ENCODE data around the gene LY6G5C. TPM values are rescaled to one million over a fixed set of nuclear protein-coding genes. Genes with fewer than 3 reads are reported as not detected.

Gene LY6G5C
- total and polyA plus RNA-seq, 2 experiments from 2014 or later, result 2.1 TPM; not detected in 1

- TF ChIP-seq EZH2 (IDR thresholded peaks at IDR 0.05; ENCODE audit: low read depth, unreplicated experiment) (no peak), ZNF331 (CRISPR knock-in tag; IDR thresholded peaks at IDR 0.05; ENCODE audit: low read depth) (no peak)
Observed at GRCh38 chr6:31706599-31706998, 25.7 kb upstream of the LY6G5C start, which contains the start of gene LY6G6F (continued).

DNA sequence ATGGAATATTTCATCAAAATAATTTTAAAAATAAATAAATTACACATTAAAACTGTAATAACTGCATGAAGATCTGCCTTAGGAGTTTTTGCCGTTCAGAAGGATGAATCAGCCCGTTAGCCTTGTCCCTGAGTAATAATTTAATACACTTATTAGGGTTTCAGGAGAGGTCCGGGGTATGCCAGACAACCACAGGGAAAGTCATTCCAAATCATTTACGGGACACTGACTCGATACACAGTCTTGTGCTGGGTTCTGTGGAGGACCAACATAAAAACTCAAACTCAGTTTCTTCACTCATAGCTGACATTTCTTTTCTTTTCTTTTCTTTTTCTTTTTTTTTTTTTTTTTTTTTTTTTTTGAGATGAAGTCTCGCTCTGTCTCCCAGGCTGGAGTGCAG, 25.1 kb upstream of the LY6G5C start:
- Mint-ChIP-seq H3K4me3 (no peak overlapping the region), H3K9me3 (no peaks in the 10 kb centered on the region), H3K4me1 (peaks cover 13% of the 10 kb centered on the region), H3K27me3 (ENCODE audit: insufficient read depth, low read depth, poor library complexity) (peaks cover 14% of the 10 kb centered on the region), H3K27ac (no peak overlapping the region), H3K36me3 (ENCODE audit: low read depth) (no peaks in the 10 kb centered on the region; the same call in 2 of the 3 replicates)
- H3K9me2 ChIP-seq (ENCODE audit: insufficient read depth), result no peaks in the 10 kb centered on the region
- H3K27me3 ChIP-seq (ENCODE audit: insufficient read depth), result no peaks in the 10 kb centered on the region
- no peaks in the 10 kb centered on the region for H3K36me3 ChIP-seq (ENCODE audit: insufficient read depth)
- DNase-seq (ENCODE audit: low spot score) (no peak), ATAC-seq (no peak)
- 0 out of 2 replicates have a peak, but pooled peaks cover 3% of the 10 kb centered on the region for H4K20me1 ChIP-seq (replicated peaks; ENCODE audit: insufficient read depth)
- peaks cover 13% of the 10 kb centered on the region; the same call in 1 of the 2 replicates for H3K79me2 ChIP-seq (replicated peaks; ENCODE audit: insufficient read depth)
- TF ChIP-seq, protein P1, sequence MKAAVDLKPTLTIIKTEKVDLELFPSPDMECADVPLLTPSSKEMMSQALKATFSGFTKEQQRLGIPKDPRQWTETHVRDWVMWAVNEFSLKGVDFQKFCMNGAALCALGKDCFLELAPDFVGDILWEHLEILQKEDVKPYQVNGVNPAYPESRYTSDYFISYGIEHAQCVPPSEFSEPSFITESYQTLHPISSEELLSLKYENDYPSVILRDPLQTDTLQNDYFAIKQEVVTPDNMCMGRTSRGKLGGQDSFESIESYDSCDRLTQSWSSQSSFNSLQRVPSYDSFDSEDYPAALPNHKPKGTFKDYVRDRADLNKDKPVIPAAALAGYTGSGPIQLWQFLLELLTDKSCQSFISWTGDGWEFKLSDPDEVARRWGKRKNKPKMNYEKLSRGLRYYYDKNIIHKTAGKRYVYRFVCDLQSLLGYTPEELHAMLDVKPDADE (IDR thresholded peaks at IDR 0.05), result no peak
- TF ChIP-seq EZH2phosphoT487 (IDR thresholded peaks at IDR 0.05; ENCODE audit: unreplicated experiment), result no peak
- no peak for TF ChIP-seq STAT1 (IDR thresholded peaks at IDR 0.05; ENCODE audit: unreplicated experiment)
- TF ChIP-seq POLR2AphosphoS5 (IDR thresholded peaks at IDR 0.05; ENCODE audit: low read depth), result no peak
- TF ChIP-seq CTCF (conservative IDR thresholded peaks at IDR 0.05; ENCODE audit: low read depth in 2 of 2), result no peak
- no peak for TF ChIP-seq JUNB (IDR thresholded peaks at IDR 0.05; ENCODE audit: unreplicated experiment)
- no peak for TF ChIP-seq ZNF331 (CRISPR knock-in tag; IDR thresholded peaks at IDR 0.05; ENCODE audit: low read depth)
- TF ChIP-seq CREB1 (CRISPR knock-in tag; IDR thresholded peaks at IDR 0.05; ENCODE audit: low read depth), result no peak
- TF ChIP-seq EZH2 (IDR thresholded peaks at IDR 0.05; ENCODE audit: low read depth, unreplicated experiment), result no peak
- TF ChIP-seq, protein P2, sequence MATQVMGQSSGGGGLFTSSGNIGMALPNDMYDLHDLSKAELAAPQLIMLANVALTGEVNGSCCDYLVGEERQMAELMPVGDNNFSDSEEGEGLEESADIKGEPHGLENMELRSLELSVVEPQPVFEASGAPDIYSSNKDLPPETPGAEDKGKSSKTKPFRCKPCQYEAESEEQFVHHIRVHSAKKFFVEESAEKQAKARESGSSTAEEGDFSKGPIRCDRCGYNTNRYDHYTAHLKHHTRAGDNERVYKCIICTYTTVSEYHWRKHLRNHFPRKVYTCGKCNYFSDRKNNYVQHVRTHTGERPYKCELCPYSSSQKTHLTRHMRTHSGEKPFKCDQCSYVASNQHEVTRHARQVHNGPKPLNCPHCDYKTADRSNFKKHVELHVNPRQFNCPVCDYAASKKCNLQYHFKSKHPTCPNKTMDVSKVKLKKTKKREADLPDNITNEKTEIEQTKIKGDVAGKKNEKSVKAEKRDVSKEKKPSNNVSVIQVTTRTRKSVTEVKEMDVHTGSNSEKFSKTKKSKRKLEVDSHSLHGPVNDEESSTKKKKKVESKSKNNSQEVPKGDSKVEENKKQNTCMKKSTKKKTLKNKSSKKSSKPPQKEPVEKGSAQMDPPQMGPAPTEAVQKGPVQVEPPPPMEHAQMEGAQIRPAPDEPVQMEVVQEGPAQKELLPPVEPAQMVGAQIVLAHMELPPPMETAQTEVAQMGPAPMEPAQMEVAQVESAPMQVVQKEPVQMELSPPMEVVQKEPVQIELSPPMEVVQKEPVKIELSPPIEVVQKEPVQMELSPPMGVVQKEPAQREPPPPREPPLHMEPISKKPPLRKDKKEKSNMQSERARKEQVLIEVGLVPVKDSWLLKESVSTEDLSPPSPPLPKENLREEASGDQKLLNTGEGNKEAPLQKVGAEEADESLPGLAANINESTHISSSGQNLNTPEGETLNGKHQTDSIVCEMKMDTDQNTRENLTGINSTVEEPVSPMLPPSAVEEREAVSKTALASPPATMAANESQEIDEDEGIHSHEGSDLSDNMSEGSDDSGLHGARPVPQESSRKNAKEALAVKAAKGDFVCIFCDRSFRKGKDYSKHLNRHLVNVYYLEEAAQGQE (IDR thresholded peaks at IDR 0.05; ENCODE audit: unreplicated experiment), result no peak
- no peak for TF ChIP-seq ZNF114 (CRISPR knock-in tag; IDR thresholded peaks at IDR 0.05)
- TF ChIP-seq, protein P3, sequence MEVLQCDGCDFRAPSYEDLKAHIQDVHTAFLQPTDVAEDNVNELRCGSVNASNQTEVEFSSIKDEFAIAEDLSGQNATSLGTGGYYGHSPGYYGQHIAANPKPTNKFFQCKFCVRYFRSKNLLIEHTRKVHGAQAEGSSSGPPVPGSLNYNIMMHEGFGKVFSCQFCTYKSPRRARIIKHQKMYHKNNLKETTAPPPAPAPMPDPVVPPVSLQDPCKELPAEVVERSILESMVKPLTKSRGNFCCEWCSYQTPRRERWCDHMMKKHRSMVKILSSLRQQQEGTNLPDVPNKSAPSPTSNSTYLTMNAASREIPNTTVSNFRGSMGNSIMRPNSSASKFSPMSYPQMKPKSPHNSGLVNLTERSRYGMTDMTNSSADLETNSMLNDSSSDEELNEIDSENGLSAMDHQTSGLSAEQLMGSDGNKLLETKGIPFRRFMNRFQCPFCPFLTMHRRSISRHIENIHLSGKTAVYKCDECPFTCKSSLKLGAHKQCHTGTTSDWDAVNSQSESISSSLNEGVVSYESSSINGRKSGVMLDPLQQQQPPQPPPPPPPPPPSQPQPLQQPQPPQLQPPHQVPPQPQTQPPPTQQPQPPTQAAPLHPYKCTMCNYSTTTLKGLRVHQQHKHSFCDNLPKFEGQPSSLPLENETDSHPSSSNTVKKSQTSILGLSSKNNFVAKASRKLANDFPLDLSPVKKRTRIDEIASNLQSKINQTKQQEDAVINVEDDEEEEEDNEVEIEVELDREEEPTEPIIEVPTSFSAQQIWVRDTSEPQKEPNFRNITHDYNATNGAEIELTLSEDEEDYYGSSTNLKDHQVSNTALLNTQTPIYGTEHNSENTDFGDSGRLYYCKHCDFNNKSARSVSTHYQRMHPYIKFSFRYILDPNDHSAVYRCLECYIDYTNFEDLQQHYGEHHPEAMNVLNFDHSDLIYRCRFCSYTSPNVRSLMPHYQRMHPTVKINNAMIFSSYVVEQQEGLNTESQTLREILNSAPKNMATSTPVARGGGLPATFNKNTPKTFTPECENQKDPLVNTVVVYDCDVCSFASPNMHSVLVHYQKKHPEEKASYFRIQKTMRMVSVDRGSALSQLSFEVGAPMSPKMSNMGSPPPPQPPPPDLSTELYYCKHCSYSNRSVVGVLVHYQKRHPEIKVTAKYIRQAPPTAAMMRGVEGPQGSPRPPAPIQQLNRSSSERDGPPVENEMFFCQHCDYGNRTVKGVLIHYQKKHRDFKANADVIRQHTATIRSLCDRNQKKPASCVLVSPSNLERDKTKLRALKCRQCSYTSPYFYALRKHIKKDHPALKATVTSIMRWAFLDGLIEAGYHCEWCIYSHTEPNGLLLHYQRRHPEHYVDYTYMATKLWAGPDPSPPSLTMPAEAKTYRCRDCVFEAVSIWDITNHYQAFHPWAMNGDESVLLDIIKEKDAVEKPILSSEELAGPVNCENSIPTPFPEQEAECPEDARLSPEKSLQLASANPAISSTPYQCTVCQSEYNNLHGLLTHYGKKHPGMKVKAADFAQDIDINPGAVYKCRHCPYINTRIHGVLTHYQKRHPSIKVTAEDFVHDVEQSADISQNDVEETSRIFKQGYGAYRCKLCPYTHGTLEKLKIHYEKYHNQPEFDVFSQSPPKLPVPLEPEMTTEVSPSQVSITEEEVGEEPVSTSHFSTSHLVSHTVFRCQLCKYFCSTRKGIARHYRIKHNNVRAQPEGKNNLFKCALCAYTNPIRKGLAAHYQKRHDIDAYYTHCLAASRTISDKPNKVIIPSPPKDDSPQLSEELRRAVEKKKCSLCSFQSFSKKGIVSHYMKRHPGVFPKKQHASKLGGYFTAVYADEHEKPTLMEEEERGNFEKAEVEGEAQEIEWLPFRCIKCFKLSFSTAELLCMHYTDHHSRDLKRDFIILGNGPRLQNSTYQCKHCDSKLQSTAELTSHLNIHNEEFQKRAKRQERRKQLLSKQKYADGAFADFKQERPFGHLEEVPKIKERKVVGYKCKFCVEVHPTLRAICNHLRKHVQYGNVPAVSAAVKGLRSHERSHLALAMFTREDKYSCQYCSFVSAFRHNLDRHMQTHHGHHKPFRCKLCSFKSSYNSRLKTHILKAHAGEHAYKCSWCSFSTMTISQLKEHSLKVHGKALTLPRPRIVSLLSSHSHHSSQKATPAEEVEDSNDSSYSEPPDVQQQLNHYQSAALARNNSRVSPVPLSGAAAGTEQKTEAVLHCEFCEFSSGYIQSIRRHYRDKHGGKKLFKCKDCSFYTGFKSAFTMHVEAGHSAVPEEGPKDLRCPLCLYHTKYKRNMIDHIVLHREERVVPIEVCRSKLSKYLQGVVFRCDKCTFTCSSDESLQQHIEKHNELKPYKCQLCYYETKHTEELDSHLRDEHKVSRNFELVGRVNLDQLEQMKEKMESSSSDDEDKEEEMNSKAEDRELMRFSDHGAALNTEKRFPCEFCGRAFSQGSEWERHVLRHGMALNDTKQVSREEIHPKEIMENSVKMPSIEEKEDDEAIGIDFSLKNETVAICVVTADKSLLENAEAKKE (CRISPR knock-in tag; IDR thresholded peaks at IDR 0.05), result no peak
- no peak for TF ChIP-seq NANOG (IDR thresholded peaks at IDR 0.05; ENCODE audit: borderline replicate concordance)
- no peak overlapping the region for H3K4me2 ChIP-seq
- peaks cover 5% of the 10 kb centered on the region; the same call in 1 of the 2 replicates for H3K4me1 ChIP-seq (ENCODE audit: insufficient read depth)
- H3F3A ChIP-seq (replicated peaks; ENCODE audit: low read depth), result peaks cover 3% of the 10 kb centered on the region; the same call in 1 of the 2 replicates
- H3K27ac ChIP-seq (ENCODE audit: low read depth), result no peak overlapping the region
- H2AFZ ChIP-seq, result no peak overlapping the region
- no peak overlapping the region for H3K4me3 ChIP-seq

Measured in GM23338 (cell line).